SK-N-SH (cell line): ENCODE results near the gene CASP9.
"Not testable (repeated sequence)": the region's sequence is repeated elsewhere in the genome, so short reads cannot be mapped to it uniquely, and the experiment has no call there.

Experiments used
- MAX ChIP-seq: IDR thresholded peaks from 2 replicates; pipeline ENCODE4 v1.4.0; 2012; ENCODE audit warnings: low read depth
- MXI1 ChIP-seq: IDR thresholded peaks from 2 replicates; pipeline ENCODE4 v1.6.1; 2012; ENCODE audit warnings: mild to moderate bottlenecking, low read depth, low read length, improper control_type of control experiment
- REST ChIP-seq: IDR thresholded peaks from 2 replicates; pipeline ENCODE4 v1.6.1; 2012; ENCODE audit warnings: mild to moderate bottlenecking, low read depth, low read length, moderate library complexity
- TF ChIP-seq, protein P1 (sequence below): fragments of 200-600 bp; sonication (generic); IDR thresholded peaks from 2 replicates; pipeline ENCODE4 v1.6.1; 2017; ENCODE audit warnings: antibody characterized with exemption, mild to moderate bottlenecking, moderate library complexity

DNA sequence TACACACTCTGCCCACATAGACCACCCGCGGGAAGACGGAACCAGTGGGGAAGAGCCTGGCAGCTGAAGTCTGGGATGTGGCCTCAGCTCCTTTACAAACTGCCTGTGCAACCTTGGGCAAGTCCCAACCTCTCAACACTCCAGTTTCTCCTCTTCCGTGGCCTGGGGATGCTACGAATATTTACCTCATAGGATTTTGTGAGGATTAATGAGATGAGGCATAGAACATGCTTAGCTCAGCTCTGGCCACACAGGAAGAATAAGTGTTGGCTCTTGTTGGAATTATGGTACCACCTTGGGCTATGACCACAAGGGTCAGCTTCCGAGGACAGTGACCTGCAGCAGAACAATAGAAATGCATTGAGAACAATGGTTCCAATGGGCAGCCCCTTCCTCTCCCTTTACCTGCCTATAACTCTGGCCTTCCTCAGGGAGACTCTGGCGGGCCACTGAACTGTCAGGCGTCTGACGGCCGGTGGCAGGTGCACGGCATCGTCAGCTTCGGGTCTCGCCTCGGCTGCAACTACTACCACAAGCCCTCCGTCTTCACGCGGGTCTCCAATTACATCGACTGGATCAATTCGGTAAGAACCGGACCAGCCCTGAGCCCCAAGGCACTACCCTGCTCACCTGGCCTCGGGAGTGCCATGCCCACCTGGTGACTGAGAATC lies 56.9 kb downstream of the CASP9 start:
- TF ChIP-seq, protein P1, sequence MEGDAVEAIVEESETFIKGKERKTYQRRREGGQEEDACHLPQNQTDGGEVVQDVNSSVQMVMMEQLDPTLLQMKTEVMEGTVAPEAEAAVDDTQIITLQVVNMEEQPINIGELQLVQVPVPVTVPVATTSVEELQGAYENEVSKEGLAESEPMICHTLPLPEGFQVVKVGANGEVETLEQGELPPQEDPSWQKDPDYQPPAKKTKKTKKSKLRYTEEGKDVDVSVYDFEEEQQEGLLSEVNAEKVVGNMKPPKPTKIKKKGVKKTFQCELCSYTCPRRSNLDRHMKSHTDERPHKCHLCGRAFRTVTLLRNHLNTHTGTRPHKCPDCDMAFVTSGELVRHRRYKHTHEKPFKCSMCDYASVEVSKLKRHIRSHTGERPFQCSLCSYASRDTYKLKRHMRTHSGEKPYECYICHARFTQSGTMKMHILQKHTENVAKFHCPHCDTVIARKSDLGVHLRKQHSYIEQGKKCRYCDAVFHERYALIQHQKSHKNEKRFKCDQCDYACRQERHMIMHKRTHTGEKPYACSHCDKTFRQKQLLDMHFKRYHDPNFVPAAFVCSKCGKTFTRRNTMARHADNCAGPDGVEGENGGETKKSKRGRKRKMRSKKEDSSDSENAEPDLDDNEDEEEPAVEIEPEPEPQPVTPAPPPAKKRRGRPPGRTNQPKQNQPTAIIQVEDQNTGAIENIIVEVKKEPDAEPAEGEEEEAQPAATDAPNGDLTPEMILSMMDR = not testable (repeated sequence)
- TF ChIP-seq REST, MAX, MXI1: not testable (repeated sequence)
